Measurements from ENCODE around the gene TRPC5OS.

- no peak for TF ChIP-seq POLR2A (IDR thresholded peaks at IDR 0.05; ENCODE audit: low read length)
- TF ChIP-seq GATA1 (IDR thresholded peaks at IDR 0.05; ENCODE audit: low read depth, low read length): no peak
Measured at GRCh38 chrX:111928456-111928855, 52.5 kb downstream of the TRPC5OS start.
